Naive thymus-derived CD8-positive, alpha-beta T cell (primary cell): ENCODE results near the gene NFIB. TPM values are rescaled to one million over a fixed set of nuclear protein-coding genes. Genes with fewer than 3 reads are reported as not detected.

Source experiments
- ATAC-seq, 2 donors: fragments of 150-1000 bp; cut with Tn5 transposase in 1 of 2; sonication (Bioruptor Pico), chemical (Tn5 transposase) in 1 of 2; 1 replicate in 1 of 2; 2 replicates in 1 of 2; pipeline ENCODE4 v1.10.0; 2021; ENCODE audit warnings: mild to moderate bottlenecking in 2 of 2, moderate library complexity in 2 of 2
- POLR2A ChIA-PET: fragments of 350-600 bp; sonication (Branson Sonifier 250); formaldehyde crosslinking; loops from one replicate; lab custom pipeline; 2021; ENCODE audit warnings: antibody characterized with exemption; lab: Charles Lee
- DNase-seq, 10 donors: peaks; one replicate each; pipeline versions ENCODE4 v3.0.0 to v3.0.0-alpha.2; 2020 to 2022
- H3K27ac Mint-ChIP-seq, 10 donors: one replicate each; pipeline ENCODE4 v1.8.0; 2020 to 2022; ENCODE audit warnings: mild to moderate bottlenecking in 10 of 10, mixed read lengths in 10 of 10, moderate library complexity in 4 of 10, inconsistent platforms in 1 of 10
- H3K27me3 Mint-ChIP-seq, 5 donors: one replicate each; pipeline ENCODE4 v1.8.0; 2021 to 2022; ENCODE audit warnings: mixed read lengths in 5 of 5
- H3K36me3 Mint-ChIP-seq, 3 donors: one replicate each; pipeline ENCODE4 v1.8.0; 2020 to 2022; ENCODE audit warnings: mixed read lengths in 3 of 3, mild to moderate bottlenecking in 2 of 3, inconsistent platforms in 1 of 3
- H3K4me1 Mint-ChIP-seq, 4 donors: one replicate each; pipeline ENCODE4 v1.8.0; 2021 to 2022; ENCODE audit warnings: mixed read lengths in 4 of 4
- H3K4me3 Mint-ChIP-seq, 10 donors: one replicate each; pipeline ENCODE4 v1.8.0; 2020 to 2022; ENCODE audit warnings: mild to moderate bottlenecking in 10 of 10, mixed read lengths in 10 of 10, moderate library complexity in 6 of 10, inconsistent platforms in 1 of 10
- H3K9me3 Mint-ChIP-seq, 9 donors: one replicate each; pipeline ENCODE4 v1.8.0; 2020 to 2022; ENCODE audit warnings: mixed read lengths in 9 of 9, mild to moderate bottlenecking in 3 of 9, inconsistent platforms in 1 of 9, moderate library complexity in 1 of 9
- polyA plus RNA-seq, 3 donors: library from polyadenylated mRNA; unstranded; fragments of 300-500 nt; fragmentation: Illumina TruSeq; gene quantifications; one replicate each; pipeline ENCODE4 v1.2.3, GENCODE V29; 2021
- total RNA-seq, 8 experiments: library from RNA in 2 of 8; stranded (reverse) in 2 of 8; gene quantifications; one replicate each; pipeline ENCODE4 v1.2.3 and lab custom pipeline; 2021 to 2026

Gene NFIB
- total and polyA plus RNA-seq, 5 experiments from 2014 or later, result 0.22 TPM; not detected in 4

GRCh38 chr9:14112226-14112625 lies 201.7 kb downstream of the NFIB start:
- Mint-ChIP-seq H3K27ac (no peak overlapping the region), H3K4me3 (no peak overlapping the region), H3K4me1 (no peaks in the 10 kb centered on the region), H3K27me3 (no peaks in the 10 kb centered on the region), H3K9me3 (peaks cover 0 to 2% (median 0%) of the 10 kb centered on the region in 9 donors), H3K36me3 (no peaks in the 10 kb centered on the region)
- DNase-seq (no peak), ATAC-seq (no peak)
- POLR2A ChIA-PET, result no interaction called here

DNA sequence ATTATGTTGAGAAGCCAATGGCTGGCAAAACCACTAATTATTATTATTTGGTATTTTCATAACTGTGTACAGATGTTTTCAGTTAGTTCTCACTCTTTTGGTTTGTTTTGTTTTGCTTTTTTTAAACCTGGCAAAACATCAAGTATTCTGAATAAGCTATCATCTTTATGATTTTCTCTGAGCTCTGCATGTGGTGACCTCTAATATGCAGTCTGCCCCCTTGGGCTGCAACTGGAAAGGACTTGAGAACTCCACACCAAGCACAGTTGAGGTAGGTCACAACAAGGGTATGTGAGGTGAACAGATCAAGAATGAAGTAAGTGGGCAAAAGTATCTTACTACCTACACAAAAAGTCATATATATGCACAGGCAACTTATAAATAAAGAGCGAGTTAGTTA lies 202.2 kb downstream of the NFIB start:
- Mint-ChIP-seq H3K36me3 (no peaks in the 10 kb centered on the region), H3K4me1 (no peaks in the 10 kb centered on the region), H3K27ac (no peak overlapping the region), H3K9me3 (peaks cover 0 to under 1% (median 0%) of the 10 kb centered on the region in 9 donors), H3K4me3 (no peak overlapping the region), H3K27me3 (no peaks in the 10 kb centered on the region)
- POLR2A ChIA-PET, result no interaction called here
- DNase-seq (no peak), ATAC-seq (no peak)

DNA sequence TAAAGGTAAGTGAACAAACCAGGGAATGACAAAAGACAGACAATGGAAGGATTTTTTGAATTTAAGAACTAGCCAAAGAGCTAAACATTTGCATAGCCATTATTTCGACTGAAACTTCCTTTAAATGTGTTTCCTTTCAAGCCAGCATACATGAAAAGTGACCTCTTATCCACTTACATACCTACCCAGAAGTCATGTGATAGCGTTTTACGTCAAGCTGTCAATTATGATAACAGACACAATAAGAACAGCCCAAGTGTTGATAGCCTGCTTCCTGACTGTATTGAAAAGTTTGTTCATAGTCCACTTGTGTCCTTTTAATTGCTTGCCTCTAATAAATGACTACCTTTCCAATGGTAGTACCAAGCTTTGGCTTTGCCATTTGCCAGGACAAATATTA lies 206.0 kb downstream of the NFIB start:
- Mint-ChIP-seq H3K4me1 (no peaks in the 10 kb centered on the region), H3K4me3 (no peak overlapping the region), H3K9me3 (peaks cover 0 to 2% (median 0%) of the 10 kb centered on the region in 9 donors), H3K36me3 (no peaks in the 10 kb centered on the region), H3K27ac (no peak overlapping the region), H3K27me3 (no peaks in the 10 kb centered on the region)
- ATAC-seq, result no peak
- no peak for DNase-seq
- POLR2A ChIA-PET, result no interaction called here

DNA sequence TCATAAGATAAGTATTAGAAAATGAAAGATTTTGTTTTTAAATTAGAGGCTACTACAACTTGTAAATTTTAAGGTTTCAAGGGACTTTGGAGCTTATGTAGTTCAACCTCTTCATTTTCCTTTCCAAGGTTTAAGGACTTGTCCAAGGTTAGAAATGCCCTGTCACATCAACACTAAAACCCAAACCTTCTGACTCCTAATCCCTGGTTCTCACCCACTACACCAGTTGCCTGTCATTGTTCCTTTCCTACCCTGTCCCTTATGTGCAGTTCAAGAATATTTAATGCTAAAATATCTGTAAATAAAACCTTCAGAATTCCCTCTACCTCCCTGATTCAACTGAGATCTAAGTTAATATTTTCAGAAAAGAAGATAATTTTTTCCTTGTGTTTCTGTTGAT lies 206.4 kb downstream of the NFIB start:
- no peak for DNase-seq
- H3K36me3 Mint-ChIP-seq, result no peaks in the 10 kb centered on the region
- no peak for ATAC-seq
- POLR2A ChIA-PET, result no interaction called here
- no peak overlapping the region for H3K27ac Mint-ChIP-seq
- H3K9me3 Mint-ChIP-seq, result peaks cover 0 to 2% (median 0%) of the 10 kb centered on the region in 9 donors
- H3K4me3 Mint-ChIP-seq, result no peak overlapping the region
- no peaks in the 10 kb centered on the region for H3K27me3 Mint-ChIP-seq
- H3K4me1 Mint-ChIP-seq, result no peaks in the 10 kb centered on the region

GRCh38 chr9:14106699-14107098 lies 207.2 kb downstream of the NFIB start:
- Mint-ChIP-seq H3K27me3 (no peaks in the 10 kb centered on the region), H3K36me3 (no peaks in the 10 kb centered on the region), H3K9me3 (peaks cover 0 to 2% (median 0%) of the 10 kb centered on the region in 9 donors), H3K27ac (no peak overlapping the region), H3K4me1 (no peaks in the 10 kb centered on the region), H3K4me3 (no peak overlapping the region)
- POLR2A ChIA-PET, result no interaction called here
- DNase-seq, result no peak
- no peak for ATAC-seq

- ATAC-seq (no peak), DNase-seq (no peak)
- POLR2A ChIA-PET, result no interaction called here
- H3K4me3 Mint-ChIP-seq, result no peak overlapping the region
- no peaks in the 10 kb centered on the region for H3K36me3 Mint-ChIP-seq
- H3K27ac Mint-ChIP-seq, result no peak overlapping the region
- H3K27me3 Mint-ChIP-seq, result no peaks in the 10 kb centered on the region
- H3K9me3 Mint-ChIP-seq, result peaks cover 0 to 2% (median 0%) of the 10 kb centered on the region in 9 donors
- no peaks in the 10 kb centered on the region for H3K4me1 Mint-ChIP-seq
These were observed 209.4 kb downstream of the NFIB start for GRCh38 chr9:14104496-14104895.

- Mint-ChIP-seq H3K27me3 (no peaks in the 10 kb centered on the region), H3K36me3 (no peaks in the 10 kb centered on the region), H3K4me3 (no peak overlapping the region), H3K27ac (no peak overlapping the region), H3K4me1 (no peaks in the 10 kb centered on the region), H3K9me3 (peaks cover 0 to 2% (median 0%) of the 10 kb centered on the region in 9 donors)
- DNase-seq (no peak), ATAC-seq (no peak)
- POLR2A ChIA-PET, result no interaction called here
These were observed 210.8 kb downstream of the NFIB start for GRCh38 chr9:14103115-14103514.

DNA sequence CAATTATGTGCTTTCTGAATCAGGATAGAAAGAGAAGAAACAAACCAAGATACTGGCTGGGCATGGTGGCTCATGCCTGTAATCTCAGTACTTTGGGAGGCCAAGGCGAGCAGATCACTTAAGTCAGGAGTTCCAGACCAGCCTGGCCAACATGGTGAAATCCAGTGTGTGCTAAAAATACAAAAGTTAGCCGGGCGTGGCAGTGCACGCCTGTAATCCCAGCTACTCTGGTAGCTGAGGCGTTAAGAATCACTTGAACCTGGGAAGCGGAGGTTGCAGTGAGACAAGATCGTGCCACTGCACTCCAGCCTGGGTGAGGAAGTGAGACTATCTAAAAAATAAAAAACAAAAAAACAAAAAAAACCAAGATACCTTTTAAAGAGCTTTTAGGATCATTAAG lies 214.2 kb downstream of the NFIB start:
- no peaks in the 10 kb centered on the region for H3K36me3 Mint-ChIP-seq
- no peak overlapping the region for H3K27ac Mint-ChIP-seq
- H3K27me3 Mint-ChIP-seq, result peaks cover 0 to 2% (median 0%) of the 10 kb centered on the region in 5 donors
- POLR2A ChIA-PET, result no interaction called here
- H3K4me3 Mint-ChIP-seq, result no peak overlapping the region
- ATAC-seq, result no peak
- DNase-seq, result no peak
- no peaks in the 10 kb centered on the region for H3K4me1 Mint-ChIP-seq
- H3K9me3 Mint-ChIP-seq, result peaks cover 0 to 4% (median 2%) of the 10 kb centered on the region in 9 donors

DNA sequence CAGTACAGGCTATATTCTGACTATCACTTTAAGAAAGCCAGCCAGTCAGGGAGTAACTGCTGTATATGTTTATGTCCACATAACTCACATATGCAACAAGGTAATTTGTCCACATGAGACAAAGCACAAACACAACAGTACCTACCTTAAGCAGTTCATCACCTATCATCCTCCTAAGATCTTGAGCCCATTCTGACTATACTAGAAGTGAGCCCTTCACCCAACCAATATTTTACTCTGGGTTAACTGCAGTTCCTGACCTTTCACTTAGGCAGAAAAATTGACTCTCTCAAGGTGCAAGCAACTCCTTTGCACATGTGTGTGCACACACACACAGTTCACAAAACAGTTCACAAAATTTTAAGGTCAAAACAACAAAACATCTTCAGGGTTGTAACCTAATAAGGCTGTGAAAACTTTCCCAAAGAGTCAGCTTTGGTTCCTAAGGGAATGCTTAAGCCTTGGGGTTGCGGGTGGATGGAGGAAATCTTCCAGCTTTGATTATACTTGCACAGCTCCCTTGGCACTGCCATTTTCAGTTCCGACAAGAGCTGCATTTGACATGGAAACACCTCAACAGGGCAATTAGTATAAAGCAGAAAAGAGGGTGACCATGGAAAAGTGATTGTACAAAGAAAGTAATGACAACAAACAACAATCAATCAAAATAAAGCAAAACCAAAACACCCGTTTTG lies 215.3 kb downstream of the NFIB start:
- H3K27me3 Mint-ChIP-seq, result peaks cover 0 to 2% (median 0%) of the 10 kb centered on the region in 5 donors
- ATAC-seq (no peak), DNase-seq (no peak)
- H3K27ac Mint-ChIP-seq, result no peak overlapping the region
- no peaks in the 10 kb centered on the region for H3K36me3 Mint-ChIP-seq
- H3K4me3 Mint-ChIP-seq, result no peak overlapping the region
- H3K4me1 Mint-ChIP-seq, result no peaks in the 10 kb centered on the region
- H3K9me3 Mint-ChIP-seq, result peaks cover 0 to 4% (median 0%) of the 10 kb centered on the region in 9 donors
- POLR2A ChIA-PET, result no interaction called here

GRCh38 chr9:14097666-14098415 lies 216.1 kb downstream of the NFIB start:
- POLR2A ChIA-PET, result no interaction called here
- Mint-ChIP-seq H3K9me3 (peaks cover 0 to 4% (median 0%) of the 10 kb centered on the region in 9 donors), H3K27me3 (peaks cover 0 to 2% (median 0%) of the 10 kb centered on the region in 5 donors), H3K4me3 (no peak overlapping the region), H3K36me3 (no peaks in the 10 kb centered on the region), H3K4me1 (no peaks in the 10 kb centered on the region), H3K27ac (no peak overlapping the region)
- ATAC-seq, result no peak
- no peak for DNase-seq

DNA sequence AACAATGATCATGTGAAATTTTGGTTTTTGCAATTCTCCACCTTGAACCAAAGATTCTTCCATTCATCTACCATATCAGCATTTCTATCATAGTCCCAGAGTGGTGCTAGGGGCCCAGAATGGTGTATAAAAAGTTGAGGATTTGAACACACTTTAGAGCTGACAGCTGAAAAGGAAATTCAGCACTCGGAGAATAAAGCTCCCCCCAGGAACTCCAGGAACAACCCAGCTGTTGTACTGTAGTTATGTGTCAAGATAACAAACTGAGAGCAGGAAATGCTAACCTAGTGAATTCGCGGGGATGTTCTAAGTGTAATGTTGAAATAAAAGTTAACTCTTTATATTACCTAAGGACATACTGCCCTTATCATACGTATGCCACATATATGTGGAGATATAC lies 216.7 kb downstream of the NFIB start:
- H3K4me3 Mint-ChIP-seq, result no peak overlapping the region

DNA sequence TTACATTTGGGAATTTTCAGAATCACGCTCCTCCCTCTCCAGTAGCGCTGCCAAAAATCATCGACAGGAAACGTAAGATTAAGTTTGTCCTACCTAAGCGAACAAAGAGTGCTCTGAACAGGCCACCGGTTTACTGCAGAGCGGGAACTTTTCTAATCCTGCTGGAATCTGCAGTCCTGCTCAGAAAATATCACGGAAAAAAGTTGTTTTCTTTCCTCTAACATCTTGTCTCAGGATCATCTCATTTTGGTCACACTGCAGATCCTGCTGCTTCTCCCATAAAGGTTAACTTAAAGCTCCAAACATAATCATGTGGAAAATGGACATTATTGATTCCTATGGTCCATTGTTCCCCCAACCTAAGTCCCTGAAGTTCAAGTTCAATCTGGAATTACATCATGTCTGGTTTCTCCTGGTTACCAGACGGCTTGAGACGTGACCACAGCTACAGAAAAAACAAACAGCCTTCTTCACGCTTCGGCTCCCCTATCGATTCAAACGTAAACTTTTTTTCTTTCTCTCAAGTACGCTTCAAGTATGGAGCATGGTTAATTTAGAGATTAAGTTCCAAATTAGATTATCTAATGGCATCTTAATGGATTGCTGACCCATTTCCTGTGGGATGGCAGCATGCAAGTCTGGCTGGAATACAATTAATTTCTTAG lies 217.6 kb downstream of the NFIB start:
- ATAC-seq, result no peak
- DNase-seq, result no peak
- H3K27me3 Mint-ChIP-seq, result peaks cover 0 to 2% (median 0%) of the 10 kb centered on the region in 5 donors
- POLR2A ChIA-PET, result no interaction called here
- no peaks in the 10 kb centered on the region for H3K36me3 Mint-ChIP-seq
- H3K27ac Mint-ChIP-seq, result no peak overlapping the region
- H3K9me3 Mint-ChIP-seq, result peaks cover 0 to 4% (median 0%) of the 10 kb centered on the region in 9 donors
- H3K4me1 Mint-ChIP-seq, result no peaks in the 10 kb centered on the region
- H3K4me3 Mint-ChIP-seq, result no peak overlapping the region

More for the DNA sequence above, 216.7 kb downstream of the NFIB start:
- no peak for ATAC-seq
- peaks cover 0 to 4% (median 0%) of the 10 kb centered on the region in 9 donors for H3K9me3 Mint-ChIP-seq
- no peaks in the 10 kb centered on the region for H3K4me1 Mint-ChIP-seq
- H3K36me3 Mint-ChIP-seq, result no peaks in the 10 kb centered on the region
- H3K27ac Mint-ChIP-seq, result no peak overlapping the region
- DNase-seq, result no peak
- peaks cover 0 to 2% (median 0%) of the 10 kb centered on the region in 5 donors for H3K27me3 Mint-ChIP-seq
- POLR2A ChIA-PET, result no interaction called here

- H3K9me3 Mint-ChIP-seq, result peaks cover 0 to 4% (median 0%) of the 10 kb centered on the region in 9 donors
- H3K27me3 Mint-ChIP-seq, result peaks cover 0 to 2% (median 0%) of the 10 kb centered on the region in 5 donors
- no peaks in the 10 kb centered on the region for H3K4me1 Mint-ChIP-seq
- DNase-seq, result no peak
- POLR2A ChIA-PET, result no interaction called here
- ATAC-seq, result no peak
- H3K36me3 Mint-ChIP-seq, result no peaks in the 10 kb centered on the region
- H3K27ac Mint-ChIP-seq, result no peak overlapping the region
- H3K4me3 Mint-ChIP-seq, result no peak overlapping the region
These were observed 218.7 kb downstream of the NFIB start for GRCh38 chr9:14095277-14095676.
